ENCODE measurements around the gene SLC12A5. TPM values are rescaled to one million over a fixed set of nuclear protein-coding genes. Genes with fewer than 3 reads are reported as not detected.

Gene SLC12A5
- total RNA-seq, 4 donors from 2014 or later, result not detected

GRCh38 chr20:46073024-46073423 is 44.0 kb downstream of the SLC12A5 start:
- DNase-seq (ENCODE audit: low spot score in 2 of 2), result no peak
- H3K4me3 ChIP-seq (ENCODE audit: low read depth, poor library complexity, severe bottlenecking), result no peak overlapping the region
- TF ChIP-seq POLR2A (IDR thresholded peaks at IDR 0.05), result no peak
- TF ChIP-seq CTCF (IDR thresholded peaks at IDR 0.05), result no peak
- intact Hi-C loops (cut with DNase I; ENCODE audit: low total_unique reads), result no loop called here
- WGBS, 2 donors, result 73 to 84% methylated on average over 4 of the region's 4 CpGs

GRCh38 chr20:46073443-46073842 is 44.4 kb downstream of the SLC12A5 start:
- intact Hi-C loops (cut with DNase I; ENCODE audit: low total_unique reads), result no loop called here
- no peak for DNase-seq (ENCODE audit: low spot score in 2 of 2)
- no peak for TF ChIP-seq POLR2A (IDR thresholded peaks at IDR 0.05)
- H3K4me3 ChIP-seq (ENCODE audit: low read depth, poor library complexity, severe bottlenecking), result no peak overlapping the region
- 47 to 56% methylated on average over 3 of the region's 3 CpGs for WGBS, 2 donors

GRCh38 chr20:46074006-46074405 is 45.0 kb downstream of the SLC12A5 start:
- 66 to 76% methylated on average over 3 of the region's 3 CpGs for WGBS, 2 donors
- H3K4me3 ChIP-seq (ENCODE audit: low read depth, poor library complexity, severe bottlenecking), result no peak overlapping the region
- TF ChIP-seq POLR2A (IDR thresholded peaks at IDR 0.05) (no peak), CTCF (IDR thresholded peaks at IDR 0.05) (no peak)
- intact Hi-C loops (cut with DNase I; ENCODE audit: low total_unique reads), result no loop called here
- no peak for DNase-seq (ENCODE audit: low spot score in 2 of 2)

GRCh38 chr20:46076806-46077205 is 47.8 kb downstream of the SLC12A5 start:
- DNase-seq (ENCODE audit: low spot score in 2 of 2), result no peak
- intact Hi-C loops (cut with DNase I; ENCODE audit: low total_unique reads), result no loop called here
- WGBS, 2 donors, result 89 to 92% methylated on average over 7 of the region's 7 CpGs
- no peak overlapping the region for H3K4me3 ChIP-seq (ENCODE audit: low read depth, poor library complexity, severe bottlenecking)
- TF ChIP-seq CTCF (IDR thresholded peaks at IDR 0.05) (no peak), POLR2A (IDR thresholded peaks at IDR 0.05) (no peak)

- no peak for DNase-seq (ENCODE audit: low spot score in 2 of 2)
- TF ChIP-seq POLR2A (IDR thresholded peaks at IDR 0.05), result no peak
- TF ChIP-seq CTCF (IDR thresholded peaks at IDR 0.05), result no peak
- intact Hi-C loops (cut with DNase I; ENCODE audit: low total_unique reads), result no loop called here
- WGBS, 2 donors, result 94% methylated on average over 8 of the region's 8 CpGs
- H3K4me3 ChIP-seq (ENCODE audit: low read depth, poor library complexity, severe bottlenecking), result no peak overlapping the region
Observed at GRCh38 chr20:46077642-46078305, 48.8 kb downstream of the SLC12A5 start.

- H3K4me3 ChIP-seq (ENCODE audit: low read depth, poor library complexity, severe bottlenecking), result no peak overlapping the region
- DNase-seq (ENCODE audit: low spot score in 2 of 2), result no peak
- intact Hi-C loops (cut with DNase I; ENCODE audit: low total_unique reads), result no loop called here
- TF ChIP-seq CTCF (IDR thresholded peaks at IDR 0.05) (no peak), POLR2A (IDR thresholded peaks at IDR 0.05) (no peak)
- 81% methylated on average over 7 of the region's 7 CpGs for WGBS, 2 donors
Observed at GRCh38 chr20:46078954-46079353, 49.9 kb downstream of the SLC12A5 start.
